Nephron progenitor cell (in vitro differentiated cells): ENCODE measurements around the gene NUDT5.
"Not testable (repeated sequence)": the region's sequence is repeated elsewhere in the genome, so short reads cannot be mapped to it uniquely, and the experiment has no call there.

Experiments used
- DNase-seq: peaks from one replicate; pipeline ENCODE4 v3.0.0; 2021
- H3K27ac Mint-ChIP-seq: 2 replicates; pipeline ENCODE4 v1.8.0; 2021; ENCODE audit warnings: mild to moderate bottlenecking, moderate library complexity, mixed read lengths
- H3K27me3 Mint-ChIP-seq: 2 replicates; pipeline ENCODE4 v1.8.0; 2021; ENCODE audit warnings: mild to moderate bottlenecking, low read depth, mixed read lengths; ENCODE audit not compliant: poor library complexity
- H3K36me3 Mint-ChIP-seq: 2 replicates; pipeline ENCODE4 v1.8.0; 2021; ENCODE audit warnings: low read depth, mixed read lengths
- H3K4me1 Mint-ChIP-seq: 2 replicates; pipeline ENCODE4 v1.8.0; 2021; ENCODE audit warnings: mixed read lengths
- H3K4me3 Mint-ChIP-seq: 2 replicates; pipeline ENCODE4 v1.8.0; 2021; ENCODE audit warnings: mild to moderate bottlenecking, moderate library complexity, mixed read lengths
- H3K9me3 Mint-ChIP-seq: 2 replicates; pipeline ENCODE4 v1.8.0; 2021; ENCODE audit warnings: mild to moderate bottlenecking, moderate library complexity, mixed read lengths
- CTCF ChIP-seq: fragments of 200-600 bp; sonication (generic); IDR thresholded peaks from 2 replicates; pipeline ENCODE4 v1.5.0; 2021; ENCODE audit warnings: antibody characterized with exemption

Gene NUDT5

DNA sequence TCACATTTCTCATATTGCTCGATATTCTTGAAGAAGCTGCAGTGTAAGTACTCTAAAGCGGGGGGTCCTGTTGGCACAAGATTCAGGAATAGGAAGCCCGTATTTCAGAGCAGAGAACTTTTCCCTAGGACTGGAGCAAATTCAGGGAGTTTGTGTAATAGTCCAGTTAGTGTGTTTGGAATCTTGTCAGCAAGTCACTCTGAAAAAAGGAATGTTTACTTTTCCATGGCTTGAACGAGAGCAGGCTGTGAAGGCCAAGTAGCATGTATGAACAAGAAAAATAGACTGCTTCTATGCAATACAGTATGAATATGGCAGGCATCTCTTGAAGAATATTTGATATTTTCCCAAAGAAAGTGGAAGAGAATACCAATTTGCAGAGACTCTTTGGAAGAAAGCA is 40.1 kb upstream of the NUDT5 start:
- Mint-ChIP-seq H3K4me1 (no peaks in the 10 kb centered on the region), H3K4me3 (no peak overlapping the region), H3K27me3 (no peaks in the 10 kb centered on the region), H3K9me3 (no peaks in the 10 kb centered on the region), H3K36me3 (peaks cover 76% of the 10 kb centered on the region), H3K27ac (no peak overlapping the region)
- no peak for DNase-seq
- TF ChIP-seq CTCF: no peak

- Mint-ChIP-seq H3K4me1 (no peaks in the 10 kb centered on the region), H3K27ac (no peak overlapping the region), H3K4me3 (no peak overlapping the region), H3K27me3 (no peaks in the 10 kb centered on the region), H3K9me3 (no peaks in the 10 kb centered on the region), H3K36me3 (peaks cover 75% of the 10 kb centered on the region)
- no peak for DNase-seq
- no peak for TF ChIP-seq CTCF
Measured at GRCh38 chr10:12235116-12235694, 39.5 kb upstream of the NUDT5 start.

GRCh38 chr10:12234687-12235086 is 39.0 kb upstream of the NUDT5 start:
- not testable (repeated sequence) for DNase-seq, H3K9me3 Mint-ChIP-seq, H3K27ac Mint-ChIP-seq, H3K4me3 Mint-ChIP-seq, H3K4me1 Mint-ChIP-seq, H3K27me3 Mint-ChIP-seq
- H3K36me3 Mint-ChIP-seq: peaks cover 78% of the 10 kb centered on the region

DNA sequence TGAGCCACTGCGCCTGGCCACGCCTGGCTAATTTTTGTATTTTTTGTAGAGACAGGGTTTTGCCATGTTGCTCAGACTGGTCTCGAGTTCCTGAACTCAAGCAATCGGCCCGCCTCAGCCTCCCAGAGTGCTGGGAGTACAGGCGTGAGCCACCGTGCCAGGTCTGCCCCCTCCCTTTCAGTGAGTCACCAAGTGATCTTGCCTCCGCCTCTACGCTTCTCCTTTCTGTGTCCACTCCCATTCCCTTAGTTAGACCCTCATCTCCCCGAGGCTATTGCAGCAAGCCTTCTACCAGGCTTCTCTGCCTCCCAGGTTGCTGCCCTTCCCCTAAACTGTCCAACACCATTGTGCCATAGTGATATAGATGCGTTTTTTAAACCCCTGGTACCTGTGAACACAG is 33.2 kb upstream of the NUDT5 start:
- H3K27ac Mint-ChIP-seq: no peak overlapping the region
- H3K36me3 Mint-ChIP-seq: peaks cover 86% of the 10 kb centered on the region
- no peaks in the 10 kb centered on the region for H3K4me1 Mint-ChIP-seq
- peaks cover 34% of the 10 kb centered on the region for H3K9me3 Mint-ChIP-seq
- TF ChIP-seq CTCF: no peak
- no peaks in the 10 kb centered on the region for H3K27me3 Mint-ChIP-seq
- H3K4me3 Mint-ChIP-seq: no peak overlapping the region
- DNase-seq: no peak

GRCh38 chr10:12226438-12226837 is 30.7 kb upstream of the NUDT5 start:
- not testable (repeated sequence) for H3K27ac Mint-ChIP-seq, H3K4me3 Mint-ChIP-seq, H3K27me3 Mint-ChIP-seq, H3K4me1 Mint-ChIP-seq, DNase-seq
- peaks cover 88% of the 10 kb centered on the region for H3K36me3 Mint-ChIP-seq
- peaks cover 45% of the 10 kb centered on the region for H3K9me3 Mint-ChIP-seq

DNA sequence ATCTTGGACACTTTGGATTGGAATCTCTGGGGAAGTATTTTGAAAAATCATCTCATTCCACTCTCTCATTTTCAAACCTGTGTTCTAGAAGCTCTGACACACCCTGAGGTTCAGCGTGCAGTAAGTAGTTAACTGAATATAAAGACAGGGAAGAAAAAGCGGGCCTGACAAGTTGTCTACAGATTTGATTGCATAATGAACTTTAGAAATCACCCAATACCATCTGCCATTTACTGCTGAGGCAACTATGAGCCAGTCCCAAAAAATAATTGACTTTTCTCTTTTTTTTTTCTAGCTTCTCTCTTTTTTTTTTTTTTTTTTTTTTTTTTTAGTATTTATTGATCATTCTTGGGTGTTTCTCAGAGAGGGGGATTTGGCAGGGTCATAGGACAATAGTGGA is 29.8 kb upstream of the NUDT5 start:
- Mint-ChIP-seq H3K36me3 (peaks cover 89% of the 10 kb centered on the region), H3K4me1 (no peaks in the 10 kb centered on the region), H3K9me3 (peaks cover 48% of the 10 kb centered on the region), H3K27ac (no peak overlapping the region), H3K4me3 (no peak overlapping the region), H3K27me3 (peaks cover 6% of the 10 kb centered on the region)
- no peak for TF ChIP-seq CTCF
- DNase-seq: no peak
